ENCODE results near the gene B4GALNT2.

- no peak for TF ChIP-seq SPI1 (IDR thresholded peaks at IDR 0.05; ENCODE audit: borderline replicate concordance, low read depth)
- no peak for TF ChIP-seq CTCF (IDR thresholded peaks at IDR 0.05; ENCODE audit: insufficient read depth, low read length)
Observed at GRCh38 chr17:49089094-49089493, 43.5 kb upstream of the B4GALNT2 start.
